Naive B cell (primary cell): ENCODE data around the gene HSPBP1. TPM values are rescaled to one million over a fixed set of nuclear protein-coding genes. Genes with fewer than 3 reads are reported as not detected.

Experiments
- ATAC-seq, 2 donors: fragments of 150-1000 bp; cut with Tn5 transposase; 2 replicates each; pipeline ENCODE4 v1.10.0; 2021; ENCODE audit warnings: low read depth in 2 of 2, mild to moderate bottlenecking in 2 of 2, moderate library complexity in 2 of 2
- DNase-seq: peaks from one replicate; pipeline ENCODE4 v3.0.0; 2022
- H3K27ac Mint-ChIP-seq, 6 donors: one replicate each; pipeline ENCODE4 v1.8.0; 2020 to 2022; ENCODE audit warnings: mild to moderate bottlenecking in 6 of 6, mixed read lengths in 6 of 6, moderate library complexity in 5 of 6, inconsistent platforms in 2 of 6
- H3K27me3 Mint-ChIP-seq, 3 donors: one replicate each; pipeline ENCODE4 v1.8.0; 2021 to 2022; ENCODE audit warnings: mixed read lengths in 3 of 3, mild to moderate bottlenecking in 1 of 3
- H3K36me3 Mint-ChIP-seq, 2 donors: one replicate each; pipeline ENCODE4 v1.8.0; 2020 to 2022; ENCODE audit warnings: mixed read lengths in 2 of 2, inconsistent platforms in 1 of 2, mild to moderate bottlenecking in 1 of 2
- H3K4me1 Mint-ChIP-seq, 3 donors: one replicate each; pipeline ENCODE4 v1.8.0; 2020 to 2022; ENCODE audit warnings: mixed read lengths in 3 of 3, inconsistent platforms in 1 of 3, mild to moderate bottlenecking in 1 of 3, moderate library complexity in 1 of 3
- H3K4me3 Mint-ChIP-seq, 8 donors: one replicate each; pipeline ENCODE4 v1.8.0; 2020 to 2022; ENCODE audit warnings: mild to moderate bottlenecking in 8 of 8, mixed read lengths in 8 of 8, moderate library complexity in 8 of 8, inconsistent platforms in 2 of 8
- H3K9me3 Mint-ChIP-seq, 7 donors: one replicate each; pipeline ENCODE4 v1.8.0; 2020 to 2022; ENCODE audit warnings: mixed read lengths in 7 of 7, mild to moderate bottlenecking in 5 of 7, inconsistent platforms in 2 of 7, moderate library complexity in 1 of 7
- polyA plus RNA-seq, 6 donors: library from polyadenylated mRNA; unstranded; fragments of 300-500 nt; fragmentation: Illumina TruSeq; gene quantifications; one replicate each; pipeline ENCODE4 v1.2.3, GENCODE V29; 2021; ENCODE audit warnings: low read depth in 6 of 6

Gene HSPBP1
- polyA plus RNA-seq, 6 donors from 2014 or later = 22.6 to 40.0 (median 32.6) TPM

GRCh38 chr19:55216461-55217198 lies 63.3 kb downstream of the HSPBP1 start:
- ATAC-seq = peak; percentile 55 to 70
- H3K36me3 Mint-ChIP-seq = peaks cover 4 to 26% of the 10 kb centered on the region in 2 donors
- DNase-seq = peak; percentile 11
- peak overlapping the region in 1 of 8 donors; percentile 47 for H3K4me3 Mint-ChIP-seq
- H3K27ac Mint-ChIP-seq = peak overlapping the region in 3 of 6 donors; percentile 11 to 82 (median 69)
- H3K27me3 Mint-ChIP-seq = peaks cover 13 to 52% (median 39%) of the 10 kb centered on the region in 3 donors
- peaks cover 11 to 35% (median 20%) of the 10 kb centered on the region in 7 donors for H3K9me3 Mint-ChIP-seq
- peaks cover 12 to 18% (median 18%) of the 10 kb centered on the region in 3 donors for H3K4me1 Mint-ChIP-seq

DNA sequence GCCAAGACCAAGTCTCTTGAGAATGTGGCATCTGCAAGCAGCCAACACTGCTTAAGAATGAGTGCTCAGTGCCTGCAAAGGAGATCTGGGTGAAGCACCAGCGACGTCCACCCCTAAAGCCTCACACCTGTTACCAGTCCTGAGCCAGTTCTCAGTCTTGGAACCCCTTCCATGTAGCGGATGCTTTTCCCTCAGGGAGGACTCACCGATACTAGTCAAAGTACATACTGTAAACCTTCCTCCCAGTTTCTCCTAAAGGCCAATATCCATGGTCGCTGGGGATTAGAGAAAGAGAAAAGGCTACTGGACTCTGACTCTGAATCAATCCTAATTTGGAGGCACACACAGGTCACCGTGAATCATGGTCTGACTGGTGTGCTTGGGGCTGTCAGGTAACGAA lies 66.4 kb downstream of the HSPBP1 start:
- no peak for DNase-seq
- Mint-ChIP-seq H3K27ac (no peak overlapping the region), H3K27me3 (peaks cover 13 to 72% (median 53%) of the 10 kb centered on the region in 3 donors), H3K4me1 (peaks cover 9 to 23% (median 18%) of the 10 kb centered on the region in 3 donors), H3K4me3 (peak overlapping the region in 1 of 8 donors; percentile 35), H3K9me3 (peaks cover 11 to 29% (median 18%) of the 10 kb centered on the region in 7 donors), H3K36me3 (peaks cover 0 to 17% of the 10 kb centered on the region in 2 donors)
- ATAC-seq = no peak

DNA sequence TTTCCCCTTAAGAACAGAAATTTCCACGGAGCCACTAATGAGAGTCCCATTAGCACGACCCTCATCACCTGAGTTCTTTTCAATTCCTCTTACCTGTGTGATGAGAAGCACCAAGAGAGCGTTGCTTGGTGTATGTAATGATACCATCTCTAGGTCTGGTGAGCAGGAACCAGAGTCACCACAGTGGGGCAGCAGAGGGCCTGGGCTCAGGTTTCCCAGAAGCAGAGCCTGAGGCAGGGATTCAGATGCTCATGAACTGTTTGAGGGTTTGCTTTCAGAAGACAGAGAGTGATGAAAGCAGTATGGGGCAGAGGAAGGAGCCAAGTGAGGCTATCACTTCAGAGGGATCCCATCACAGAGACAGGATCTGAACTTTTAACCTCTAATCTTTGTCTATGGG lies 67.5 kb downstream of the HSPBP1 start:
- Mint-ChIP-seq H3K36me3 (peaks cover 0 to 17% of the 10 kb centered on the region in 2 donors), H3K27me3 (peaks cover 13 to 73% (median 54%) of the 10 kb centered on the region in 3 donors), H3K9me3 (peaks cover 11 to 29% (median 18%) of the 10 kb centered on the region in 7 donors), H3K4me3 (no peak overlapping the region), H3K4me1 (peaks cover 9 to 23% (median 18%) of the 10 kb centered on the region in 3 donors), H3K27ac (peak overlapping the region in 1 of 6 donors; percentile 88)
- DNase-seq (no peak), ATAC-seq (peak in 1 of 2 donors; percentile 28)

Other genes with a start within 250 kb of the HSPBP1 start
- 1 to 10 TPM in 1 of 6 donors, under 1 TPM in 4, not detected in 1; 0.13 to 2.1 (median 0.47) TPM for gene GP6, start 241.8 kb downstream of the HSPBP1 start, polyA plus RNA-seq
- 10 to 100 TPM in 1 of 6 donors, 1 to 10 TPM in 5; 2.7 to 20.4 (median 8.4) TPM for gene RDH13, start 217.0 kb downstream of the HSPBP1 start, polyA plus RNA-seq
- not detected for gene EPS8L1, start 204.2 kb downstream of the HSPBP1 start, polyA plus RNA-seq
- gene PPP1R12C, start 162.5 kb downstream of the HSPBP1 start, polyA plus RNA-seq = 1 to 10 TPM; 1.0 to 8.1 (median 3.2) TPM
- not detected for gene TNNT1, start 130.9 kb downstream of the HSPBP1 start, polyA plus RNA-seq
- gene TNNI3, start 122.4 kb downstream of the HSPBP1 start, polyA plus RNA-seq = not detected
- gene DNAAF3, start 113.5 kb downstream of the HSPBP1 start, polyA plus RNA-seq = not detected
- 1 to 10 TPM in 5 of 6 donors, under 1 TPM in 1; 0.92 to 2.6 (median 1.6) TPM for gene SYT5, start 99.8 kb downstream of the HSPBP1 start, polyA plus RNA-seq
- not detected for gene PTPRH, start 70.6 kb downstream of the HSPBP1 start, polyA plus RNA-seq
- 1 to 10 TPM in 2 of 6 donors, under 1 TPM in 2, not detected in 2; 0.25 to 1.5 (median 0.76) TPM for gene TMEM86B, start 51.3 kb downstream of the HSPBP1 start, polyA plus RNA-seq
- gene PPP6R1, start 21.1 kb downstream of the HSPBP1 start, polyA plus RNA-seq = 10 to 100 TPM; 21.4 to 81.1 (median 41.1) TPM
- gene BRSK1, start 3.9 kb upstream of the HSPBP1 start, polyA plus RNA-seq = not detected
- gene TMEM150B, start 45.2 kb upstream of the HSPBP1 start, polyA plus RNA-seq = not detected
- 1 to 10 TPM in 4 of 6 donors, under 1 TPM in 1, not detected in 1; 0.83 to 2.4 (median 1.3) TPM for gene KMT5C, start 59.8 kb upstream of the HSPBP1 start, polyA plus RNA-seq
- not detected for gene COX6B2, start 74.6 kb upstream of the HSPBP1 start, polyA plus RNA-seq
- gene GARIN5B, start 83.2 kb upstream of the HSPBP1 start, polyA plus RNA-seq = not detected
- not detected for gene IL11, start 90.4 kb upstream of the HSPBP1 start, polyA plus RNA-seq
- not detected for gene TMEM190, start 96.7 kb upstream of the HSPBP1 start, polyA plus RNA-seq
- gene TMEM238, start 104.2 kb upstream of the HSPBP1 start, polyA plus RNA-seq = under 1 TPM in 4 of 6 donors, not detected in 2; 0.29 to 0.90 (median 0.40) TPM
- 100 to 1,000 TPM; 229 to 734 (median 601) TPM for gene RPL28, start 105.8 kb upstream of the HSPBP1 start, polyA plus RNA-seq
- gene UBE2S, start 127.7 kb upstream of the HSPBP1 start, polyA plus RNA-seq = 10 to 100 TPM; 18.8 to 41.3 (median 30.6) TPM
- gene SHISA7, start 163.2 kb upstream of the HSPBP1 start, polyA plus RNA-seq = not detected
- 10 to 100 TPM; 21.8 to 57.9 (median 28.0) TPM for gene ISOC2, start 181.5 kb upstream of the HSPBP1 start, polyA plus RNA-seq
- gene C19orf85, start 184.6 kb upstream of the HSPBP1 start, polyA plus RNA-seq = not detected
- gene ZNF628, start 196.5 kb upstream of the HSPBP1 start, polyA plus RNA-seq = 1 to 10 TPM in 2 of 6 donors, under 1 TPM in 3, not detected in 1; 0.16 to 2.2 (median 0.94) TPM
- gene NAT14, start 205.1 kb upstream of the HSPBP1 start, polyA plus RNA-seq = 1 to 10 TPM; 3.4 to 7.5 (median 4.8) TPM
- under 1 TPM in 4 of 6 donors, not detected in 2; 0.05 to 0.11 (median 0.09) TPM for gene SSC5D, start 208.3 kb upstream of the HSPBP1 start, polyA plus RNA-seq